Measurements from ENCODE around the gene ITGBL1.

ITGBL1 gene

DNA sequence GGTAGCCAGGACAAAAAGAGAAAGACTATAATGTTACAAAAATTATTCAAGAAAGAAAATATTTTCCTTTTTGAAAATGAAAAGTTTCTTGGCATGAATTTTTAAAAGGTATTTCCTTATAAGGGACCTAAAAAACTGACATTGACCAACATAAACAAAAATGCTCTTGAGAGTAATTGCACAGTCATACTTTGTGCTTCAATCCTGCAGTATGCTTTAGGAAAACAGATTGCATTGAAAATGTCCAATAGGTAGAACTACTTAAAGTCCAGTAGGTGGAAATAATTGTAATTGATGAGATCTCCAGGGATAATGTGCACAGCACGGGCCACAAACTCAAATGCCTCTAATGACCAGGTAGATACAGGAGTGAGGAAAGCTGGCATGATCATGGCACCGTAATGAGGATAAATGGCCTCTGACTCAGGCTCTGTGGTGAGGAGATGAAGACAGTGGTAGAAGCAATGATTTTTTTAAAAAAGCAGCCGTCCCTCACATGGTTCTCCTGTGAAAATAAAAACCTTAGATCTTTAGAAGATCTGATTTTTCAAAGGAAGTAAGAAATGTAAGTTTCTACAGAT is 278.0 kb downstream of the ITGBL1 start:
- Histone ChIP-seq H3K27me3 (ENCODE audit: insufficient read depth, low read length) (no peaks in the 10 kb centered on the region), H4K20me1 (ENCODE audit: insufficient read depth, low read length) (no peaks in the 10 kb centered on the region), H3K4me2 (ENCODE audit: low read length) (no peak overlapping the region), H3K9me3 (ENCODE audit: low read length) (no peaks in the 10 kb centered on the region), H3K27ac (ENCODE audit: low read depth, low read length, poor library complexity, severe bottlenecking) (no peak overlapping the region), H3F3A (ENCODE audit: insufficient read depth, low read length) (no peaks in the 10 kb centered on the region), H2AFZ (ENCODE audit: low read length) (no peak overlapping the region), H3K4me3 (ENCODE audit: low read depth, low read length, poor library complexity, severe bottlenecking) (no peak overlapping the region), H3K79me2 (ENCODE audit: insufficient read depth, low read length) (no peaks in the 10 kb centered on the region), H3K9me2 (ENCODE audit: low read depth, low read length) (no peaks in the 10 kb centered on the region), H3K9ac (ENCODE audit: low read length) (no peak overlapping the region), H3K36me3 (ENCODE audit: insufficient read depth, low read length) (no peaks in the 10 kb centered on the region), H3K4me1 (ENCODE audit: insufficient read depth, low read length, severe bottlenecking) (no peaks in the 10 kb centered on the region)
- no peak for TF ChIP-seq EZH2 (IDR thresholded peaks at IDR 0.05; ENCODE audit: borderline replicate concordance, low read length)
- TF ChIP-seq, protein P1, sequence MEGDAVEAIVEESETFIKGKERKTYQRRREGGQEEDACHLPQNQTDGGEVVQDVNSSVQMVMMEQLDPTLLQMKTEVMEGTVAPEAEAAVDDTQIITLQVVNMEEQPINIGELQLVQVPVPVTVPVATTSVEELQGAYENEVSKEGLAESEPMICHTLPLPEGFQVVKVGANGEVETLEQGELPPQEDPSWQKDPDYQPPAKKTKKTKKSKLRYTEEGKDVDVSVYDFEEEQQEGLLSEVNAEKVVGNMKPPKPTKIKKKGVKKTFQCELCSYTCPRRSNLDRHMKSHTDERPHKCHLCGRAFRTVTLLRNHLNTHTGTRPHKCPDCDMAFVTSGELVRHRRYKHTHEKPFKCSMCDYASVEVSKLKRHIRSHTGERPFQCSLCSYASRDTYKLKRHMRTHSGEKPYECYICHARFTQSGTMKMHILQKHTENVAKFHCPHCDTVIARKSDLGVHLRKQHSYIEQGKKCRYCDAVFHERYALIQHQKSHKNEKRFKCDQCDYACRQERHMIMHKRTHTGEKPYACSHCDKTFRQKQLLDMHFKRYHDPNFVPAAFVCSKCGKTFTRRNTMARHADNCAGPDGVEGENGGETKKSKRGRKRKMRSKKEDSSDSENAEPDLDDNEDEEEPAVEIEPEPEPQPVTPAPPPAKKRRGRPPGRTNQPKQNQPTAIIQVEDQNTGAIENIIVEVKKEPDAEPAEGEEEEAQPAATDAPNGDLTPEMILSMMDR (IDR thresholded peaks at IDR 0.05; ENCODE audit: low read length) = no peak

GRCh38 chr13:101736566-101736965 is 284.1 kb downstream of the ITGBL1 start:
- Histone ChIP-seq H3K4me2 (ENCODE audit: low read length) (no peak overlapping the region), H3K9me2 (ENCODE audit: low read depth, low read length) (no peaks in the 10 kb centered on the region), H4K20me1 (ENCODE audit: insufficient read depth, low read length) (no peaks in the 10 kb centered on the region), H2AFZ (ENCODE audit: low read length) (no peak overlapping the region), H3K27me3 (ENCODE audit: insufficient read depth, low read length) (no peaks in the 10 kb centered on the region), H3K4me3 (ENCODE audit: low read depth, low read length, poor library complexity, severe bottlenecking) (no peak overlapping the region), H3K36me3 (ENCODE audit: insufficient read depth, low read length) (no peaks in the 10 kb centered on the region), H3K4me1 (ENCODE audit: insufficient read depth, low read length, severe bottlenecking) (peaks cover 13% of the 10 kb centered on the region), H3K79me2 (ENCODE audit: insufficient read depth, low read length) (no peaks in the 10 kb centered on the region), H3K9me3 (ENCODE audit: low read length) (no peaks in the 10 kb centered on the region), H3F3A (ENCODE audit: insufficient read depth, low read length) (no peaks in the 10 kb centered on the region), H3K9ac (ENCODE audit: low read length) (no peak overlapping the region), H3K27ac (ENCODE audit: low read depth, low read length, poor library complexity, severe bottlenecking) (no peak overlapping the region)
- no peak for TF ChIP-seq EZH2 (IDR thresholded peaks at IDR 0.05; ENCODE audit: borderline replicate concordance, low read length)
- TF ChIP-seq, protein P1 (IDR thresholded peaks at IDR 0.05; ENCODE audit: low read length) = no peak

GRCh38 chr13:101738336-101738735 is 285.9 kb downstream of the ITGBL1 start:
- Histone ChIP-seq H3F3A (ENCODE audit: insufficient read depth, low read length) (no peaks in the 10 kb centered on the region), H3K9me3 (ENCODE audit: low read length) (no peaks in the 10 kb centered on the region), H3K27ac (ENCODE audit: low read depth, low read length, poor library complexity, severe bottlenecking) (no peak overlapping the region), H4K20me1 (ENCODE audit: insufficient read depth, low read length) (no peaks in the 10 kb centered on the region), H3K36me3 (ENCODE audit: insufficient read depth, low read length) (no peaks in the 10 kb centered on the region), H3K4me2 (ENCODE audit: low read length) (no peak overlapping the region), H3K9ac (ENCODE audit: low read length) (no peak overlapping the region), H3K27me3 (ENCODE audit: insufficient read depth, low read length) (no peaks in the 10 kb centered on the region), H3K9me2 (ENCODE audit: low read depth, low read length) (no peaks in the 10 kb centered on the region), H3K4me1 (ENCODE audit: insufficient read depth, low read length, severe bottlenecking) (peaks cover 13% of the 10 kb centered on the region), H3K4me3 (ENCODE audit: low read depth, low read length, poor library complexity, severe bottlenecking) (no peak overlapping the region), H3K79me2 (ENCODE audit: insufficient read depth, low read length) (no peaks in the 10 kb centered on the region), H2AFZ (ENCODE audit: low read length) (no peak overlapping the region)
- no peak for TF ChIP-seq EZH2 (IDR thresholded peaks at IDR 0.05; ENCODE audit: borderline replicate concordance, low read length)
- TF ChIP-seq, protein P1 (IDR thresholded peaks at IDR 0.05; ENCODE audit: low read length) = no peak
